Endothelial cell of umbilical vein (primary cell): ENCODE measurements around the gene TARM1. TPM values are rescaled to one million over a fixed set of nuclear protein-coding genes. Genes with fewer than 3 reads are reported as not detected.

ENCODE experiments used
- BruUV-seq: library from RNA; stranded (reverse); fragments of 400-500 nt; replicated peaks from 2 replicates; lab custom pipeline; 2021; lab: Mats Ljungman, UMichigan
- CTCF ChIA-PET: fragments of 300-600, 350-600 bp; sonication (Branson Sonifier 250); formaldehyde crosslinking; loops from one replicate; lab custom pipeline; 2021; ENCODE audit warnings: antibody characterized with exemption, inconsistent platforms; lab: Charles Lee
- POLR2A ChIA-PET: fragments of 300-600, 350-600 bp; sonication (Branson Sonifier 250); formaldehyde crosslinking; loops from one replicate; lab custom pipeline; 2021; ENCODE audit warnings: antibody characterized with exemption, inconsistent platforms; lab: Charles Lee
- DNase-seq: peaks from one replicate; pipeline ENCODE4 v3.0.0-alpha.2; 2011; ENCODE audit warnings: low read depth, low spot score
- FAIRE-seq: peaks from 2 replicates; lab custom pipeline; 2011; peaks lifted over from hg19 to GRCh38; lab: Jason Lieb, UNC
- H2AFZ ChIP-seq: 2 replicates; pipeline ENCODE4 v1.6.0; 2012; ENCODE audit warnings: low read depth, low read length, control low read depth, inconsistent platforms
- H3K27ac ChIP-seq: 2 replicates; pipeline ENCODE4 v1.5.1; 2011; ENCODE audit warnings: low read depth, mild to moderate bottlenecking, control low read depth, low read length, moderate library complexity; ENCODE audit not compliant: insufficient read depth
- H3K27me3 ChIP-seq, 2 experiments: 2 replicates each; pipeline versions ENCODE4 v1.6.0 to v1.6.1; 2011; ENCODE audit warnings: low read length in 2 of 2, mixed read lengths in 1 of 2; ENCODE audit not compliant: control insufficient read depth in 2 of 2, insufficient read depth in 2 of 2
- H3K36me3 ChIP-seq, 2 experiments: 2 replicates in 1 of 2; 3 replicates in 1 of 2; pipeline ENCODE4 v1.5.1; 2011; ENCODE audit warnings: low read length in 2 of 2, mild to moderate bottlenecking in 1 of 2, moderate library complexity in 1 of 2; ENCODE audit not compliant: control insufficient read depth in 2 of 2, insufficient read depth in 2 of 2; ENCODE audit errors: extremely low read depth in 1 of 2
- H3K4me1 ChIP-seq: 3 replicates; pipeline ENCODE4 v1.5.1; 2011; ENCODE audit warnings: mild to moderate bottlenecking, low read length; ENCODE audit not compliant: control insufficient read depth, insufficient read depth; ENCODE audit errors: extremely low read depth
- H3K4me2 ChIP-seq: 2 replicates; pipeline ENCODE4 v1.6.1; 2011; ENCODE audit warnings: low read length, control low read depth, mixed read lengths; ENCODE audit not compliant: insufficient read depth
- H3K4me3 ChIP-seq, 3 experiments: fragments of 200-600 bp in 1 of 3; sonication (generic), shearing (Covaris generic) in 1 of 3; replicated peaks in 1 of 3; 2 replicates each; pipeline ENCODE4 v1.5.1; 2011 to 2016; ENCODE audit warnings: control low read depth in 3 of 3, low read length in 3 of 3, mild to moderate bottlenecking in 2 of 3, inconsistent platforms in 1 of 3, low read depth in 1 of 3, moderate library complexity in 1 of 3; ENCODE audit not compliant: insufficient read depth in 1 of 3
- H3K79me2 ChIP-seq: 2 replicates; pipeline ENCODE4 v1.6.0; 2012; ENCODE audit warnings: low read length, inconsistent platforms; ENCODE audit not compliant: control insufficient read depth, insufficient read depth
- H3K9ac ChIP-seq: replicated peaks from 2 replicates; pipeline ENCODE3; 2011; ENCODE audit warnings: low read length, control low read depth; ENCODE audit not compliant: insufficient read depth; ENCODE audit errors: extremely low read depth
- H3K9me1 ChIP-seq: replicated peaks from 3 replicates; pipeline ENCODE4 v1.6.0; 2011; ENCODE audit warnings: mild to moderate bottlenecking, low read length; ENCODE audit not compliant: control insufficient read depth, insufficient read depth; ENCODE audit errors: extremely low read depth
- H3K9me3 ChIP-seq: replicated peaks from 2 replicates; pipeline ENCODE4 v1.5.1; 2012; ENCODE audit warnings: low read length, inconsistent platforms; ENCODE audit not compliant: control insufficient read depth, insufficient read depth
- H4K20me1 ChIP-seq: replicated peaks from 2 replicates; pipeline ENCODE3; 2011; ENCODE audit warnings: mild to moderate bottlenecking, low read length; ENCODE audit not compliant: control insufficient read depth, insufficient read depth; ENCODE audit errors: extremely low read depth
- CTCF ChIP-seq, 2 donors: IDR thresholded peaks; 1 replicate in 1 of 2; 2 replicates in 1 of 2; pipeline ENCODE4 v1.5.1; 2011; ENCODE audit warnings: low read length in 2 of 2, mild to moderate bottlenecking in 2 of 2, moderate library complexity in 2 of 2, control low read depth in 1 of 2, inconsistent platforms in 1 of 2, low read depth in 1 of 2; ENCODE audit not compliant: insufficient read depth in 1 of 2; ENCODE audit errors: extremely low read depth in 1 of 2
- GATA2 ChIP-seq: IDR thresholded peaks from 2 replicates; pipeline ENCODE4 v1.7.0; 2011; ENCODE audit warnings: low read depth, mild to moderate bottlenecking, moderate library complexity, mixed read lengths, low read length; ENCODE audit not compliant: insufficient read length, insufficient read depth
- MAX ChIP-seq: IDR thresholded peaks from 2 replicates; pipeline ENCODE4 v1.6.1; 2011; ENCODE audit not compliant: insufficient read depth, insufficient read length
- MYC ChIP-seq: IDR thresholded peaks from one replicate; pipeline ENCODE4 v1.6.1; 2011; ENCODE audit warnings: mild to moderate bottlenecking, low read depth, low read length
- POLR2A ChIP-seq: IDR thresholded peaks from 2 replicates; pipeline ENCODE4 v1.6.1; 2012; ENCODE audit warnings: low read depth, mild to moderate bottlenecking, control low read depth, low read length
- POLR2AphosphoS5 ChIP-seq: IDR thresholded peaks from 2 replicates; pipeline ENCODE4 v1.6.1; 2012; ENCODE audit warnings: low read depth, mild to moderate bottlenecking, control low read depth, low read length, moderate library complexity; ENCODE audit not compliant: insufficient read depth
- dilution Hi-C: fragments of 300-500 bp; cut with MboI; formaldehyde crosslinking; loops from one replicate; pipeline ENCODE4 v1.15.0; 2019; ENCODE audit warnings: low sequenced_read_pairs; ENCODE audit not compliant: extremely low pct_ligation_motif_present
- intact Hi-C: fragments of 100-400 bp; cut with micrococcal nuclease; formaldehyde crosslinking; loops from one replicate; pipeline ENCODE4 v1.10.0; 2022
- polyA plus RNA-seq, 4 experiments: library from polyadenylated mRNA; depleted of rRNA in 3 of 4; stranded (reverse) in 3 of 4; unstranded in 1 of 4; fragments of >200 nt; gene quantifications; 2 replicates each; pipeline versions ENCODE4 v1.2.1 to v1.2.3, GENCODE V29; 2011 to 2012; ENCODE audit warnings: missing spikeins in 1 of 4
- total RNA-seq: library from RNA; stranded (reverse); gene quantifications from 2 replicates; pipeline ENCODE4 v1.2.3, GENCODE V29; 2021

The TARM1 gene
- total and polyA plus RNA-seq, 2 donors (not counting 3 experiments of a cell fraction or from before 2014, with no cell fraction given): not detected

GRCh38 chr19:54063350-54064116, 17.6 kb downstream of the TARM1 start, which contains the start of gene VSTM1:
Gene VSTM1, minus strand, starts transcription at chr19:54063897. Its CDS starts 120 bp downstream, at chr19:54063777.
- TF ChIP-seq GATA2 (no peak), POLR2AphosphoS5 (no peak), MYC (no peak), MAX (no peak)
- dilution Hi-C loops: no loop called here

GRCh38 chr19:54062643-54063042, 18.5 kb downstream of the TARM1 start:
- ChIA-PET CTCF (interaction anchor here (0.6 to 1.2 kb wide), 2 partner anchors 166 to 270 kb away, joined by 3 read pairs; no protein-coding TSS in a partner anchor), POLR2A (no interaction called here)
- intact Hi-C loops: no loop called here
- H3K9ac ChIP-seq: no peak overlapping the region
- no peaks in the 10 kb centered on the region for H3K27me3 ChIP-seq
- no peak for DNase-seq
- dilution Hi-C loops: no loop called here
- H3K27ac ChIP-seq: no peak overlapping the region
- no peaks in the 10 kb centered on the region for H3K4me1 ChIP-seq
- no peak overlapping the region for H3K4me2 ChIP-seq
- no peaks in the 10 kb centered on the region for H4K20me1 ChIP-seq
- no peak for FAIRE-seq
- BruUV-seq: no TSS peak
- H3K36me3 ChIP-seq: no peaks in the 10 kb centered on the region
- no peaks in the 10 kb centered on the region for H3K79me2 ChIP-seq
- no peaks in the 10 kb centered on the region for H3K9me1 ChIP-seq
- H3K4me3 ChIP-seq: no peak overlapping the region
- no peak overlapping the region for H2AFZ ChIP-seq
- TF ChIP-seq POLR2A (no peak), POLR2AphosphoS5 (no peak), MAX (no peak), MYC (no peak), CTCF (IDR thresholded peaks at IDR 0.05; ENCODE audit: extremely low read depth in 1 of 2, insufficient read depth in 1 of 2, low read depth in 1 of 2, low read length in 2 of 2) (no peak)
- no peaks in the 10 kb centered on the region for H3K9me3 ChIP-seq

More at GRCh38 chr19:54063350-54064116, 17.6 kb downstream of the TARM1 start, which contains the start of gene VSTM1:
- H3K79me2 ChIP-seq: no peaks in the 10 kb centered on the region
- H3K4me1 ChIP-seq: no peaks in the 10 kb centered on the region
- CTCF ChIA-PET: interaction anchor here (1.2 kb wide), 1 partner anchor 271 kb away, joined by 3 read pairs; no protein-coding TSS in a partner anchor
- intact Hi-C loops: no loop called here
- no peak within 1 kb of the TSS for H3K27ac ChIP-seq
- no peaks in the 10 kb centered on the region for H3K27me3 ChIP-seq
- no TSS peak for BruUV-seq
- no peaks in the 10 kb centered on the region for H3K36me3 ChIP-seq
- H3K9me3 ChIP-seq: no peaks in the 10 kb centered on the region
- DNase-seq: no peak
- H3K9ac ChIP-seq: no peak within 1 kb of the TSS
- H4K20me1 ChIP-seq: no peaks in the 10 kb centered on the region
- POLR2A ChIA-PET: no interaction called here
- H3K4me3 ChIP-seq: no peak within 1 kb of the TSS
- no peak within 1 kb of the TSS for H2AFZ ChIP-seq
- FAIRE-seq: no peak
- no peaks in the 10 kb centered on the region for H3K9me1 ChIP-seq
- no peak within 1 kb of the TSS for H3K4me2 ChIP-seq
